MM.1S (cell line): ENCODE measurements around the gene UBAC2.
A peak's percentile ranks its signal among the peaks of the same experiment; 100 is the strongest.

Source experiments
- DNase-seq: peaks from one replicate; pipeline ENCODE4 v3.0.0-alpha.2; 2015
- H2AFZ ChIP-seq: fragments of 300-600 bp; sonication (generic); 2 replicates; pipeline ENCODE4 v1.6.0; 2016; ENCODE audit warnings: antibody characterized with exemption, low read length
- H3F3A ChIP-seq: fragments of 300-600 bp; sonication (generic); 2 replicates; pipeline ENCODE4 v1.6.1; 2016; ENCODE audit warnings: mild to moderate bottlenecking, antibody characterized with exemption, low read length, moderate library complexity, mixed read lengths; ENCODE audit not compliant: insufficient read depth
- H3K27ac ChIP-seq: fragments of 300-600 bp; sonication (generic); 2 replicates; pipeline ENCODE4 v1.5.1; 2016; ENCODE audit warnings: mild to moderate bottlenecking, low read length
- H3K27me3 ChIP-seq: fragments of 300-600 bp; sonication (generic); replicated peaks from 2 replicates; pipeline ENCODE4 v1.6.0; 2016; ENCODE audit warnings: low read length; ENCODE audit not compliant: insufficient read depth
- H3K36me3 ChIP-seq: fragments of 300-600 bp; sonication (generic); replicated peaks from 2 replicates; pipeline ENCODE4 v1.6.1; 2016; ENCODE audit warnings: mild to moderate bottlenecking, low read length, mixed read lengths; ENCODE audit not compliant: insufficient read depth
- H3K4me1 ChIP-seq: fragments of 300-600 bp; sonication (generic); 2 replicates; pipeline ENCODE4 v1.6.1; 2016; ENCODE audit warnings: low read length, mixed read lengths
- H3K4me2 ChIP-seq: fragments of 300-600 bp; sonication (generic); 2 replicates; pipeline ENCODE4 v1.6.0; 2016; ENCODE audit warnings: low read depth, low read length
- H3K4me3 ChIP-seq: fragments of 300-600 bp; sonication (generic); 2 replicates; pipeline ENCODE4 v1.5.1; 2016; ENCODE audit warnings: low read length, mixed read lengths
- H3K79me2 ChIP-seq: fragments of 300-600 bp; sonication (generic); 2 replicates; pipeline ENCODE4 v1.6.1; 2016; ENCODE audit warnings: mixed run types, low read length, mixed read lengths
- H3K9ac ChIP-seq: fragments of 300-600 bp; sonication (generic); 2 replicates; pipeline ENCODE4 v1.6.1; 2016; ENCODE audit warnings: low read length, mixed read lengths
- H3K9me2 ChIP-seq: fragments of 300-600 bp; sonication (generic); replicated peaks from 2 replicates; pipeline ENCODE4 v1.6.1; 2016; ENCODE audit warnings: mild to moderate bottlenecking, low read length, mixed read lengths; ENCODE audit not compliant: insufficient read depth
- H3K9me3 ChIP-seq: fragments of 300-600 bp; sonication (generic); replicated peaks from 2 replicates; pipeline ENCODE4 v1.6.1; 2016; ENCODE audit warnings: mild to moderate bottlenecking, low read length, mixed read lengths; ENCODE audit not compliant: insufficient read depth
- H4K20me1 ChIP-seq: fragments of 300-600 bp; sonication (generic); 2 replicates; pipeline ENCODE4 v1.6.1; 2016; ENCODE audit warnings: mild to moderate bottlenecking, low read length, moderate library complexity, mixed read lengths; ENCODE audit not compliant: insufficient read depth
- EZH2 ChIP-seq: fragments of 300-600 bp; sonication (generic); optimal IDR thresholded peaks from 2 replicates; pipeline ENCODE3; 2017; ENCODE audit warnings: low read depth, mild to moderate bottlenecking, antibody characterized with exemption, low read length, mixed read lengths
- EZH2phosphoT487 ChIP-seq: fragments of 300-600 bp; sonication (generic); IDR thresholded peaks from 2 replicates; pipeline ENCODE4 v1.6.1; 2018; ENCODE audit warnings: antibody characterized with exemption, low read length
- TF ChIP-seq, protein P1 (sequence below): fragments of 300-600 bp; sonication (generic); IDR thresholded peaks from 2 replicates; pipeline ENCODE4 v1.5.1; 2016; ENCODE audit warnings: antibody characterized with exemption, low read length, mixed read lengths

The UBAC2 gene

DNA sequence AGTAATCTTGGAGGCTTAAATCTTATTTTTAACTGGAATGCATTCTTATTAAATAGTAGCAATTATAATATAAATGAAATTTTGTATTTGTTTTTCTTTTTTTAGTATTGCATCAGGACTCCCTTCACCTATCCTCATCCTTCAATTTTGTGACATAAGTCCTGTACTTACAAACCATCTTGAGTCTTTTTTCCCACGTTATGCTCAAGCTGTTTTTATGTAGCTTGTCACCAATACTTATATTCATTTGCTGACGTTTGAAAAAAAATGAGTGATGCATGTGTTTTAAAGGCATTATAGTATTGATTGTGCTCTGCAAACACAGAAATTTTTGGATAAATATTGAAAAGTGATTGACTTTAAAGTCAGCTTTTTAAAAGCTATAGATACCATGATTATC, 56.6 kb downstream of the UBAC2 start:
- H3K27me3 ChIP-seq = peaks cover 36% of the 10 kb centered on the region
- no peak overlapping the region for H3K4me3 ChIP-seq
- no peak for DNase-seq
- H2AFZ ChIP-seq = no peak overlapping the region
- no peak overlapping the region for H3K9ac ChIP-seq
- peaks cover 14% of the 10 kb centered on the region for H4K20me1 ChIP-seq
- H3K36me3 ChIP-seq = no peaks in the 10 kb centered on the region
- H3K9me2 ChIP-seq = no peaks in the 10 kb centered on the region
- no peaks in the 10 kb centered on the region for H3K79me2 ChIP-seq
- peaks cover 3% of the 10 kb centered on the region; the same call in 1 of the 2 replicates for H3F3A ChIP-seq
- no peak overlapping the region for H3K4me2 ChIP-seq
- TF ChIP-seq, protein P1, sequence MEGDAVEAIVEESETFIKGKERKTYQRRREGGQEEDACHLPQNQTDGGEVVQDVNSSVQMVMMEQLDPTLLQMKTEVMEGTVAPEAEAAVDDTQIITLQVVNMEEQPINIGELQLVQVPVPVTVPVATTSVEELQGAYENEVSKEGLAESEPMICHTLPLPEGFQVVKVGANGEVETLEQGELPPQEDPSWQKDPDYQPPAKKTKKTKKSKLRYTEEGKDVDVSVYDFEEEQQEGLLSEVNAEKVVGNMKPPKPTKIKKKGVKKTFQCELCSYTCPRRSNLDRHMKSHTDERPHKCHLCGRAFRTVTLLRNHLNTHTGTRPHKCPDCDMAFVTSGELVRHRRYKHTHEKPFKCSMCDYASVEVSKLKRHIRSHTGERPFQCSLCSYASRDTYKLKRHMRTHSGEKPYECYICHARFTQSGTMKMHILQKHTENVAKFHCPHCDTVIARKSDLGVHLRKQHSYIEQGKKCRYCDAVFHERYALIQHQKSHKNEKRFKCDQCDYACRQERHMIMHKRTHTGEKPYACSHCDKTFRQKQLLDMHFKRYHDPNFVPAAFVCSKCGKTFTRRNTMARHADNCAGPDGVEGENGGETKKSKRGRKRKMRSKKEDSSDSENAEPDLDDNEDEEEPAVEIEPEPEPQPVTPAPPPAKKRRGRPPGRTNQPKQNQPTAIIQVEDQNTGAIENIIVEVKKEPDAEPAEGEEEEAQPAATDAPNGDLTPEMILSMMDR = no peak
- TF ChIP-seq EZH2phosphoT487 (no peak), EZH2 (no peak)
- peaks cover 5% of the 10 kb centered on the region for H3K4me1 ChIP-seq
- H3K9me3 ChIP-seq = no peaks in the 10 kb centered on the region
- no peak overlapping the region for H3K27ac ChIP-seq

DNA sequence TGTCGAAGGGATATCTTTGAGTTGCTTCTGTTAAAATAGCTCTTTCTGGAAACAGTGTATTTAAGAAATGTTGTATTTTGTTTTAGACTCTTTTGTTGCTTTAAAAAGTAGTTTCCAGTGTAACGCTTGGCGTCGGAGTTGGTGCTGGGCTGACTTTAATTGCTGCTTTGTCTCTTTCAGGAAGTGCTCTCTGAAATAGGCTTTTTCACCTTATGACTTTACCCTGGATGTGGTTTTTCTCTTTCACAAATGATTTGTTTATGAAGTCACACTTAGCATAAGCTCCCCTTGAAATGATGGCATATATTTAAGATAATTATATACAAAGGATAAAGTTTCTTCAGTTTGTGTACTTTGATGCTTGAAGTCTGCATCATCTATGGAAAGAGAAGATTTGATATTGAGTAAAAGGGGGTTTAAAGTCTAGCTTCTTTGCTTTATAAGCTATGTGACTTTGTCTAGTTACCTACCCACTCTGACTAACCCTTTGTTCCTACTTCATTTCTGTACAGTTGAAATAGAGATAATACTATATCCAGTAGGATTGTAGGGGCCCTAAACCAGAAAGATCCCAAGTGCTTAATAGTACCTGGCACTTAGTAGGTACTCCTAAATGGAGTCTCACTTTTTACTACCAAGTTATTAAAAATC, 57.7 kb downstream of the UBAC2 start, which contains the start of gene GPR18:
Gene GPR18, minus strand, starts transcription at position 170 of the 651 bp plus-strand sequence. CDS start 2,507 bp downstream, outside the sequence.
- Histone ChIP-seq H3K27ac (no peak within 1 kb of the TSS), H3K9me3 (no peaks in the 10 kb centered on the region), H3K36me3 (no peaks in the 10 kb centered on the region), H3K4me1 (peaks cover 5% of the 10 kb centered on the region), H3K4me2 (peak within 1 kb of the TSS; percentile 15; the same call in 1 of the 2 replicates), H3K79me2 (no peaks in the 10 kb centered on the region), H3K9me2 (no peaks in the 10 kb centered on the region), H3K4me3 (no peak within 1 kb of the TSS), H3K27me3 (peaks cover 36% of the 10 kb centered on the region), H2AFZ (no peak within 1 kb of the TSS), H3F3A (peaks cover 3% of the 10 kb centered on the region; the same call in 1 of the 2 replicates), H3K9ac (no peak within 1 kb of the TSS), H4K20me1 (peaks cover 13% of the 10 kb centered on the region)
- TF ChIP-seq, protein P1 = no peak
- TF ChIP-seq EZH2 (no peak), EZH2phosphoT487 (no peak)
- DNase-seq = no peak

DNA sequence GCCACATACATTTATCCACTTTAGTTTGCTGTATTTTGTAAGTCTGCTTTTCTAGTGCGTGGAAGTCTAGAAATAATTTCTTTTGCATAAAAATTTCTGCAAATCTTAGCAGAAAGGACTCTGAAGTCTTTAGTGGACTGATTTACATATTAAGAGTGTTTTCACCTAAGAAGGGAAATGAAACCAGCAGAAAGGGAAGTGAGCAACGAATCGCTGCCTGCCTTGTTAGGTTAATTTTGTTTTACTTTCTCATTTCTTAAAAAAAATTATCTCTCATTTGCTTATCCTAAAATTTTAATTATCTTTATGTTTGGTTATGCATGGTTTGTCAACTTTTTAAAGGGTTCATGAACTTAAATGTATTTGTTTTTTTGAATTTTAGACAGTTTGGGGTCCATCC, 58.3 kb downstream of the UBAC2 start:
- Histone ChIP-seq H3K9ac (no peak overlapping the region), H3K4me1 (peaks cover 5% of the 10 kb centered on the region)
- TF ChIP-seq EZH2phosphoT487 = 0 out of 2 replicates have a peak, but pooled peaks have one; percentile 73
- TF ChIP-seq, protein P1 = no peak

More for the DNA sequence above, 58.3 kb downstream of the UBAC2 start:
- DNase-seq = peak; percentile 61
- Histone ChIP-seq H3K79me2 (no peaks in the 10 kb centered on the region), H3K9me3 (no peaks in the 10 kb centered on the region), H3K27me3 (peaks cover 36% of the 10 kb centered on the region), H3K4me3 (no peak overlapping the region), H3F3A (peaks cover 3% of the 10 kb centered on the region; the same call in 1 of the 2 replicates), H3K27ac (no peak overlapping the region), H3K36me3 (no peaks in the 10 kb centered on the region), H3K9me2 (no peaks in the 10 kb centered on the region), H2AFZ (no peak overlapping the region), H3K4me2 (peak overlapping the region; percentile 15; the same call in 1 of the 2 replicates), H4K20me1 (peaks cover 13% of the 10 kb centered on the region)
